Panc1 (cell line): Measurements from ENCODE around the gene MTMR12. TPM values are rescaled to one million over a fixed set of nuclear protein-coding genes. Genes with fewer than 3 reads are reported as not detected.

Source experiments
- ATAC-seq: fragments of 200-7000 bp; cut with Tn5 transposase; 2 replicates; pipeline ENCODE4 v1.9.1; 2020; ENCODE audit warnings: mild to moderate bottlenecking, moderate library complexity
- BruUV-seq: library from RNA; stranded (reverse); fragments of 400-500 nt; replicated peaks from 2 replicates; lab custom pipeline; 2021; lab: Mats Ljungman, UMichigan
- CTCF ChIA-PET: fragments of 300-600 bp; sonication (Branson Sonifier 250); formaldehyde crosslinking; loops from one replicate; lab custom pipeline; 2022; ENCODE audit warnings: antibody characterized with exemption; lab: Charles Lee
- POLR2A ChIA-PET: fragments of 300-600 bp; sonication (Branson Sonifier 250); formaldehyde crosslinking; loops from one replicate; lab custom pipeline; 2022; ENCODE audit warnings: antibody characterized with exemption; lab: Charles Lee
- DNase-seq: peaks from one replicate; pipeline ENCODE4 v3.0.0-alpha.2; 2010; ENCODE audit warnings: low read depth, low spot score
- H3K27ac ChIP-seq: 2 replicates; pipeline ENCODE4 v1.5.1; 2011; ENCODE audit warnings: mild to moderate bottlenecking, low read length, inconsistent platforms
- H3K27me3 ChIP-seq: fragments of 200-500 bp; sonication (Bioruptor generic); 2 replicates; pipeline ENCODE4 v1.6.0; 2014; ENCODE audit warnings: low read length, inconsistent platforms; ENCODE audit not compliant: control insufficient read depth, insufficient read depth
- H3K36me3 ChIP-seq: fragments of 200-500 bp; sonication (Bioruptor generic); 2 replicates; pipeline ENCODE4 v1.5.1; 2014; ENCODE audit warnings: inconsistent platforms, mild to moderate bottlenecking, low read length, moderate library complexity; ENCODE audit not compliant: control insufficient read depth, insufficient read depth
- H3K4me1 ChIP-seq: 2 replicates; pipeline ENCODE4 v1.5.1; 2011; ENCODE audit warnings: inconsistent platforms, mild to moderate bottlenecking, low read length, moderate library complexity; ENCODE audit not compliant: control insufficient read depth, insufficient read depth
- H3K4me3 ChIP-seq, 2 experiments: 2 replicates each; pipeline ENCODE4 v1.5.1; 2011 to 2012; ENCODE audit warnings: low read depth in 2 of 2, low read length in 2 of 2, mild to moderate bottlenecking in 2 of 2, inconsistent platforms in 1 of 2, moderate library complexity in 1 of 2
- H3K9me3 ChIP-seq: fragments of 200-500 bp; sonication (Bioruptor generic); 2 replicates; pipeline ENCODE4 v1.5.1; 2014; ENCODE audit warnings: low read depth, mild to moderate bottlenecking, inconsistent platforms, low read length, moderate library complexity; ENCODE audit not compliant: control insufficient read depth, insufficient read depth
- CTCF ChIP-seq: fragments of 450-650 bp; IDR thresholded peaks from 2 replicates; pipeline ENCODE4 v1.5.1; 2017; ENCODE audit warnings: mild to moderate bottlenecking
- POLR2AphosphoS5 ChIP-seq: IDR thresholded peaks from 2 replicates; pipeline ENCODE4 v1.6.1; 2012; ENCODE audit warnings: mild to moderate bottlenecking, low read depth, low read length, moderate library complexity
- SIN3A ChIP-seq: IDR thresholded peaks from 2 replicates; pipeline ENCODE4 v1.6.1; 2012; ENCODE audit warnings: low read depth, mild to moderate bottlenecking, low read length, moderate library complexity, borderline replicate concordance; ENCODE audit not compliant: insufficient read depth
- TCF7L2 ChIP-seq: IDR thresholded peaks from 2 replicates; pipeline ENCODE4 v1.6.1; 2011; ENCODE audit warnings: mild to moderate bottlenecking, low read depth, low read length, inconsistent platforms
- in situ Hi-C: cut with HindIII; loops from 2 replicates; pipeline ENCODE4 v1.10.0; 2016; ENCODE audit warnings: low sequenced_read_pairs, low pct_unique_long_range_greater_than_20kb
- intact Hi-C: fragments of 100-400 bp; cut with micrococcal nuclease; formaldehyde crosslinking; loops from one replicate; pipeline ENCODE4 v1.10.0; 2022; ENCODE audit not compliant: unreplicated experiment
- total RNA-seq: library from RNA; stranded (reverse); gene quantifications from one replicate; pipeline ENCODE4 v1.2.1, GENCODE V29; 2021; ENCODE audit not compliant: unreplicated experiment
- TF ChIP-seq, protein P1 (sequence below), 2 experiments: IDR thresholded peaks; 2 replicates each; pipeline ENCODE4 v1.6.1; 2011 to 2012; ENCODE audit warnings: low read depth in 2 of 2, control low read depth in 1 of 2, low read length in 1 of 2, mild to moderate bottlenecking in 1 of 2, moderate library complexity in 1 of 2; ENCODE audit not compliant: insufficient read depth in 1 of 2

Gene MTMR12
- total RNA-seq, 1 experiment from 2014 or later: 42.4 TPM

DNA sequence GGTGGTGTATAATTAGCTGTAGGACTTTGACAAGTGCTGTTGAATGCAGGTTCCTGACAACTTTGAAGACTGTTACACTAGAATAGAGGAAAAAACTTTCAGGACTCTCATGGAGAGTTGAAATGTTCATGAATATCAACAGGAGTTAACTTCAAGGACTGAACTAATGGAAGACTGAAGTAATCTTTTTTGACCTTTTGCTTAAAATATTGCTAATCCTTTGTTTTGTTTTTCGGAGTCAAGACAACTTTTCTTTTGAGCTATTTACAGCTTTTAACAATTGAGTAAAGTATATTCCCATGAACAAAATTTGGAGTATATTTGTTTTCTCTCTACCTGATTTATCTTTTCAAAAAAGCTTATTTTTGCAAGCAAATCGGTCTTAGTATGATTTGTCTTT is 34.1 kb upstream of the MTMR12 start:
- H3K27ac ChIP-seq: no peak overlapping the region
- no peaks in the 10 kb centered on the region for H3K4me1 ChIP-seq
- no peak overlapping the region for H3K4me3 ChIP-seq
- H3K9me3 ChIP-seq: no peaks in the 10 kb centered on the region
- DNase-seq (no peak), ATAC-seq (no peak)
- no peaks in the 10 kb centered on the region for H3K27me3 ChIP-seq
- H3K36me3 ChIP-seq: no peaks in the 10 kb centered on the region
- CTCF ChIA-PET: no interaction called here
- POLR2A ChIA-PET: no interaction called here
- in situ Hi-C loops: no loop called here
- intact Hi-C loops: no loop called here
- no TSS peak for BruUV-seq
- TF ChIP-seq CTCF: no peak
- TF ChIP-seq TCF7L2: no peak
- TF ChIP-seq, protein P1, sequence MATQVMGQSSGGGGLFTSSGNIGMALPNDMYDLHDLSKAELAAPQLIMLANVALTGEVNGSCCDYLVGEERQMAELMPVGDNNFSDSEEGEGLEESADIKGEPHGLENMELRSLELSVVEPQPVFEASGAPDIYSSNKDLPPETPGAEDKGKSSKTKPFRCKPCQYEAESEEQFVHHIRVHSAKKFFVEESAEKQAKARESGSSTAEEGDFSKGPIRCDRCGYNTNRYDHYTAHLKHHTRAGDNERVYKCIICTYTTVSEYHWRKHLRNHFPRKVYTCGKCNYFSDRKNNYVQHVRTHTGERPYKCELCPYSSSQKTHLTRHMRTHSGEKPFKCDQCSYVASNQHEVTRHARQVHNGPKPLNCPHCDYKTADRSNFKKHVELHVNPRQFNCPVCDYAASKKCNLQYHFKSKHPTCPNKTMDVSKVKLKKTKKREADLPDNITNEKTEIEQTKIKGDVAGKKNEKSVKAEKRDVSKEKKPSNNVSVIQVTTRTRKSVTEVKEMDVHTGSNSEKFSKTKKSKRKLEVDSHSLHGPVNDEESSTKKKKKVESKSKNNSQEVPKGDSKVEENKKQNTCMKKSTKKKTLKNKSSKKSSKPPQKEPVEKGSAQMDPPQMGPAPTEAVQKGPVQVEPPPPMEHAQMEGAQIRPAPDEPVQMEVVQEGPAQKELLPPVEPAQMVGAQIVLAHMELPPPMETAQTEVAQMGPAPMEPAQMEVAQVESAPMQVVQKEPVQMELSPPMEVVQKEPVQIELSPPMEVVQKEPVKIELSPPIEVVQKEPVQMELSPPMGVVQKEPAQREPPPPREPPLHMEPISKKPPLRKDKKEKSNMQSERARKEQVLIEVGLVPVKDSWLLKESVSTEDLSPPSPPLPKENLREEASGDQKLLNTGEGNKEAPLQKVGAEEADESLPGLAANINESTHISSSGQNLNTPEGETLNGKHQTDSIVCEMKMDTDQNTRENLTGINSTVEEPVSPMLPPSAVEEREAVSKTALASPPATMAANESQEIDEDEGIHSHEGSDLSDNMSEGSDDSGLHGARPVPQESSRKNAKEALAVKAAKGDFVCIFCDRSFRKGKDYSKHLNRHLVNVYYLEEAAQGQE (IDR thresholded peaks at IDR 0.05; ENCODE audit: insufficient read depth in 1 of 2, low read depth in 2 of 2, low read length in 1 of 2): no peak
- no peak for TF ChIP-seq POLR2AphosphoS5
- no peak for TF ChIP-seq SIN3A

DNA sequence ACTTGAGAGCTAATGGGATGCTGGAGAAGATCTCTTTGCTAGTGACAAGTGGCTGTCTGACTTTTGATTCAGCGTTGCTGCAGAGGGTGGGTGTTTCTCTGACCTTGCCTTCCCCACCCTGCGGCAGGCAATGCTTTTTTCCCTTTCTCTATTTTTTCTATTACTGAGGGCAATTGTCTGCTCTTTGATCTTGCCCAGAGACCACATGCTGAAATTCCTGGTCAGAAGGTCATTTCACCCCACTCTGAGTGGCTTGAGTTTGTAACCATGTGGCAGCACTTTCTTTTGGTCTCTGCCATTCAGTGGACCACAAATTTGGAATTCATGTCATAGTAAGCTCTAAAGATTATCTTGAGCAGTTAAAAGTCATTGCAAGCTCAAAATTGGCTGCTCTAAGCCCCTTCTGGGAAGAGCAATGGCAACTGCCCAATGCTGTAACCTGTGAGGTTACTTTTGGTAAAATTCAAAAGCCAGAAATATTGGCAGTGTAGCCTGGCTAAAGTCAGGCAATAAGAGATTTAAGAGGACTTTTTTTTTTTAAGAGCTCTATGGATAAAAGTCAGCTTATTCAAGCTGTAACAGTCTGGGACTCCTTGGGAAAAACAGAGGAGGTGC is 30.4 kb upstream of the MTMR12 start:
- DNase-seq: no peak
- ATAC-seq: no peak
- no TSS peak for BruUV-seq
- Histone ChIP-seq H3K27ac (no peak overlapping the region), H3K36me3 (no peaks in the 10 kb centered on the region), H3K4me3 (no peak overlapping the region), H3K9me3 (peaks cover 12% of the 10 kb centered on the region; the same call in 1 of the 2 replicates), H3K27me3 (no peaks in the 10 kb centered on the region), H3K4me1 (no peaks in the 10 kb centered on the region)
- ChIA-PET POLR2A (no interaction called here), CTCF (no interaction called here)
- intact Hi-C loops: no loop called here
- in situ Hi-C loops: no loop called here
- TF ChIP-seq CTCF: no peak
- no peak for TF ChIP-seq POLR2AphosphoS5
- TF ChIP-seq SIN3A: no peak
- TF ChIP-seq, protein P1 (IDR thresholded peaks at IDR 0.05; ENCODE audit: insufficient read depth in 1 of 2, low read depth in 2 of 2, low read length in 1 of 2): no peak
- TF ChIP-seq TCF7L2: no peak
